A549 treated with CpdA at 1 μM for 4 hours (cell line): ENCODE results near the gene ZNF442. TPM values are rescaled to one million over a fixed set of nuclear protein-coding genes. Genes with fewer than 3 reads are reported as not detected.

Source experiments
- total RNA-seq: library from RNA; stranded (reverse); fragments of 200-300 nt; extraction: Qiagen RNA extraction; gene quantifications from 5 replicates; pipeline ENCODE4 v1.2.3, GENCODE V29; 2022; ENCODE audit warnings: low read depth

The ZNF442 gene
- total RNA-seq = not detected in 5 replicates

DNA sequence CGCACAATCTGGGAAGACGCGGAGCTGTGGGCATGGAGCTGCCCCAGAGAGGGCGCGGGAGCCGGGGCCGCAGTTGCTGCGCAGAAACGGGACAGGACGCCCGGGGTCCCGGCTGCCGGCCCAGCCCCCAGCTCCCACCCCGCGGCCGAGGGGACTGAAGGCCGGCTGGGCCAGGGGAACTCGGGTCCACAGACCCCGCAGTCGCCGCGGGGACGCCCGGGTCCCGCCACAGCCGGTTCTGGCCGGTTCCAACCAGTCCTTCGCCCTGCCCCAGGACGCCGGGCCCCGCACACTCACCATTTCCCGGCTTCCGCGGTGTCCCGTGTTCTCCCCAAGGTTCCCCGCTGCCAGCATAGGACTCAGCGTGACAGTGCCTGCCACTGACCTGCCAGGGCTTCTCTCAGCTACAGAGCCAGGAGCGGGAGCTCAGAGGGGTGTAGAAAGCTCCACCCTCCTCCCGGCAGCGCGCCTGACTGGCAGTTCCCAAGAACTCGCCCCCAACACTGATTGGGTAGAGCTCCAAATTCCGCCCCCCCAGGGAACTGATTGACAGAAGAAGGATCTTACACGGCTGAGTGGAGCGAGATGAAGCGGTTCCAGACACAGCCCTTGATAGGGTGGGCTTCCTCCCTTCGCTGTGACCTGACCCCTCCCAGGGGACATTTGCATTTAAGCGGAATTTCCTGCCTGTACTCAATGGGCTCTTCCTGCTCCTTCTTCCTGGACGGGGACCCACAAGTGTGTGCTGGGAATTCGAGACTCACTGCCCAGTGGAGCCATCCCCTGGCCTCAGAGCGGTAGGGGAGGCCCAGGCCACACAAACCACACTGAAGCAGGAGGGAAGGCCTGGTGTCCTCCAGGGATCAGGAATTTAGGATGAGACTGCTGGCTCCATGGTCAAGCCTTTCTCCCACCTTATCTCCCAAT, at the start of gene ZNF442:
TSS of gene ZNF442 (minus strand) at position 448 of the 927 bp plus-strand sequence. CDS start 2,052 bp downstream, outside the sequence.

GRCh38 chr19:12400633-12401502, 35.4 kb upstream of the ZNF442 start, which contains the start of gene ZNF799:
Gene ZNF799, minus strand, starts transcription at chr19:12401271. Its CDS starts 201 bp downstream, at chr19:12401070.

DNA sequence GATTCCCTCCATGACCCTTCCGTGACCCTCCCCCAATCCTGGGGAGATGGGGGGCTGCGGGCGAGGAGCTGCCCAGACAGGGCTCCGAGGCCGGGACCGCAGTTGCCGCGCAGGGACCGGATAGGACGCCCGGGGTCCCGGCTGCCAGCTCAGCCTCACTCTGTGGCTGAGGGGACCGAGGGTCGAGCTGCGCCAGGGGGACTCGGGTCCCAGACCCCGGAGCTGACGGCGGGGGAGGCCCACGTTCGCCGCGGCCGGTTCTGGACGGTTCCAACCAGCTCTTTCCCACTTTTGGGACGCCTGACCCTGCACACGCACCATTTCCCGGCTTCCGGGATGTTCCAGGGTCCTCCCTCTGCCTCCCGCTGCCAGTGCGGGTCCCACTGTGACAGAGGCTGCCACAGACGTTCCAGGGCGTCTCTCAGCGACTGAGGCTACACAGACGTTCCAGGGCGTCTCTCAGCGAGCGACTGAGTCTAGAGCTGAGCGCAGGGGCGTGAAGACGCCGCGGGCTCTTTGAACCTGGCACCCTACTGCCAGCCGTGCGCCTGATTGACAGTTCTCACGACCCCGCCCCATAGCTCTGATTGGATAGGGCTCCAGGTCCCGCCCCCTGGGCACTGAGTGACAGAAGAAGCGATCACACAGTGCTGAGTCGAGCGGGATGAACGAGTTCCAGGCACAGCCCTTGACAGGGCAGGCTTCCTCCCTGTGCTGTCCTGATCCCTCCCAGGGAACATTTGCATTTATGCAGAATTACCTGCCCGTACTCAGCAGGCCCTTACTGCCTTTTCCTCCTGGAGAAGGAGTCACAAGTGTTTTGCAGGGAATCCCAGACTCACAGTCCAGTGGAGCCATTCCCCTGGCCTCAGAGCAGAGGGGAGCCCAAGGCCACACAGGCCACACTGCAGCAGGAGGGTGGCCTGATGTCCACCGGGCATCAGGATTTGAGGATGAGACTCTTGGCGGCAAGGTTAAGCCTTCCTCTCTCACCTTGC, 32.0 kb downstream of the ZNF442 start, which contains the start of gene ZNF563:
TSS of gene ZNF563 (minus strand) at position 472 of the 998 bp plus-strand sequence. CDS start at position 321, 151 bp downstream.

Other genes starting within 250 kb of the ZNF442 start
- gene ZNF20, start 225.3 kb downstream of the ZNF442 start, total RNA-seq = 0.20 TPM in 1 of 5 replicates, not detected in the others
- not detected in 5 replicates for gene ZNF625, start 208.9 kb downstream of the ZNF442 start, total RNA-seq
- gene ZNF136, start 202.6 kb downstream of the ZNF442 start, total RNA-seq = 1.2 to 2.0 TPM (median 1.3 TPM) in 5 replicates
- gene ZNF44, start 70.8 kb downstream of the ZNF442 start, total RNA-seq = 0.38 to 1.3 TPM (median 0.59 TPM) in 5 replicates
- not detected in 5 replicates for gene ZNF563, start 32.0 kb downstream of the ZNF442 start, total RNA-seq
- gene ZNF799, start 35.6 kb upstream of the ZNF442 start, total RNA-seq = 1.5 to 2.1 TPM (median 1.7 TPM) in 5 replicates
- 0.78 to 1.5 TPM (median 1.0 TPM) in 5 replicates for gene ZNF443, start 75.3 kb upstream of the ZNF442 start, total RNA-seq
- 0.04 TPM in 1 of 5 replicates, not detected in the others for gene ZNF709, start 119.1 kb upstream of the ZNF442 start, total RNA-seq
- 1.6 to 2.4 TPM (median 1.7 TPM) in 5 replicates for gene ZNF564, start 185.8 kb upstream of the ZNF442 start, total RNA-seq
- gene ZNF490, start 245.1 kb upstream of the ZNF442 start, total RNA-seq = 0.55 to 0.78 TPM (median 0.62 TPM) in 5 replicates
- 4.2 to 7.9 TPM (median 5.0 TPM) in 5 replicates for gene ZNF791, start 245.2 kb upstream of the ZNF442 start, total RNA-seq